IMR-90 (cell line): Measurements from ENCODE around the gene SEC11A. TPM values are rescaled to one million over a fixed set of nuclear protein-coding genes. Genes with fewer than 3 reads are reported as not detected.

Experiments used
- ATAC-seq: fragments of 200-7000 bp; cut with Tn5 transposase; 2 replicates; pipeline ENCODE4 v1.9.1; 2020; ENCODE audit warnings: low read depth, mild to moderate bottlenecking, moderate library complexity
- BruUV-seq: library from RNA; stranded (reverse); fragments of 400-500 nt; replicated peaks from 2 replicates; lab custom pipeline; 2021; lab: Mats Ljungman, UMichigan
- CTCF ChIA-PET: fragments of 300-600 bp; formaldehyde crosslinking; extraction: SDS; loops from one replicate; lab custom pipeline; 2021; ENCODE audit warnings: antibody characterized with exemption; lab: Yijun Ruan, JAX
- POLR2A ChIA-PET: fragments of 300-600 bp; sonication (Branson Sonifier 250); formaldehyde crosslinking; loops from one replicate; lab custom pipeline; 2022; ENCODE audit warnings: antibody characterized with exemption; ENCODE audit not compliant: unreplicated experiment; lab: Charles Lee
- DNase-seq: peaks from one replicate; pipeline ENCODE4 v3.0.0; 2013
- H2AFZ ChIP-seq: replicated peaks from 2 replicates; pipeline ENCODE3; 2013; ENCODE audit warnings: low read length, mild to moderate bottlenecking; ENCODE audit not compliant: poor library complexity
- H2AK5ac ChIP-seq: 2 replicates; pipeline ENCODE4 v1.6.1; 2013; ENCODE audit warnings: low read depth, low read length, inconsistent platforms
- H2AK9ac ChIP-seq: replicated peaks from 2 replicates; pipeline ENCODE3; 2013; ENCODE audit warnings: mild to moderate bottlenecking, low read depth, low read length, moderate library complexity; ENCODE audit not compliant: poor library complexity
- H2BK120ac ChIP-seq: 2 replicates; pipeline ENCODE4 v1.6.1; 2013; ENCODE audit warnings: low read depth, low read length, inconsistent platforms
- H2BK15ac ChIP-seq: 3 replicates; pipeline ENCODE4 v1.6.1; 2013; ENCODE audit warnings: low read depth, low read length, inconsistent platforms
- H2BK20ac ChIP-seq: 2 replicates; pipeline ENCODE4 v1.6.1; 2013; ENCODE audit warnings: low read depth, mild to moderate bottlenecking, inconsistent platforms, low read length, moderate library complexity
- H2BK5ac ChIP-seq: 2 replicates; pipeline ENCODE4 v1.6.1; 2013; ENCODE audit warnings: mild to moderate bottlenecking, low read depth, low read length, inconsistent platforms; ENCODE audit not compliant: poor library complexity, severe bottlenecking
- H3K14ac ChIP-seq: replicated peaks from 2 replicates; pipeline ENCODE4 v1.6.1; 2013; ENCODE audit warnings: low read depth, low read length, inconsistent platforms
- H3K18ac ChIP-seq: 2 replicates; pipeline ENCODE4 v1.6.1; 2013; ENCODE audit warnings: low read depth, low read length, control low read depth
- H3K23ac ChIP-seq: 2 replicates; pipeline ENCODE4 v1.6.1; 2013; ENCODE audit warnings: low read depth, low read length, inconsistent platforms
- H3K27ac ChIP-seq: 2 replicates; pipeline ENCODE4 v1.5.1; 2013; ENCODE audit warnings: mild to moderate bottlenecking, control low read depth, low read length; ENCODE audit not compliant: insufficient read depth
- H3K27me3 ChIP-seq: 2 replicates; pipeline ENCODE4 v1.6.1; 2013; ENCODE audit warnings: low read length; ENCODE audit not compliant: control insufficient read depth, insufficient read depth
- H3K36me3 ChIP-seq: 2 replicates; pipeline ENCODE4 v1.6.1; 2013; ENCODE audit warnings: low read length, mixed read lengths; ENCODE audit not compliant: control insufficient read depth, insufficient read depth
- H3K4ac ChIP-seq: 2 replicates; pipeline ENCODE4 v1.6.1; 2013; ENCODE audit warnings: low read depth, low read length, inconsistent platforms
- H3K4me1 ChIP-seq: 2 replicates; pipeline ENCODE4 v1.6.1; 2013; ENCODE audit warnings: low read length, mixed read lengths; ENCODE audit not compliant: control insufficient read depth, insufficient read depth
- H3K4me2 ChIP-seq: 2 replicates; pipeline ENCODE4 v1.6.1; 2013; ENCODE audit warnings: low read depth, mild to moderate bottlenecking, control low read depth, low read length, moderate library complexity
- H3K4me3 ChIP-seq: 2 replicates; pipeline ENCODE4 v1.5.1; 2013; ENCODE audit warnings: low read depth, mild to moderate bottlenecking, control low read depth, low read length, moderate library complexity; ENCODE audit not compliant: insufficient read depth
- H3K56ac ChIP-seq: 2 replicates; pipeline ENCODE4 v1.6.1; 2013; ENCODE audit warnings: low read length, inconsistent platforms; ENCODE audit not compliant: insufficient read depth; ENCODE audit errors: extremely low read depth
- H3K79me1 ChIP-seq, 2 experiments: 2 replicates each; pipeline ENCODE4 v1.6.1; 2013; ENCODE audit warnings: low read length in 2 of 2, inconsistent platforms in 1 of 2, low read depth in 1 of 2
- H3K9ac ChIP-seq: 2 replicates; pipeline ENCODE4 v1.6.1; 2013; ENCODE audit warnings: low read depth, low read length, control low read depth
- H3K9me1 ChIP-seq: 2 replicates; pipeline ENCODE4 v1.6.1; 2013; ENCODE audit warnings: low read length, inconsistent platforms; ENCODE audit not compliant: insufficient read depth
- H3K9me3 ChIP-seq: 2 replicates; pipeline ENCODE4 v1.6.1; 2013; ENCODE audit warnings: low read length; ENCODE audit not compliant: control insufficient read depth, insufficient read depth
- H4K20me1 ChIP-seq: 2 replicates; pipeline ENCODE4 v1.6.1; 2013; ENCODE audit warnings: low read length, inconsistent platforms; ENCODE audit not compliant: insufficient read depth
- H4K5ac ChIP-seq: 2 replicates; pipeline ENCODE4 v1.6.1; 2013; ENCODE audit warnings: mild to moderate bottlenecking, low read depth, low read length, control low read depth
- H4K8ac ChIP-seq, 2 experiments: 2 replicates each; pipeline ENCODE4 v1.6.1; 2013; ENCODE audit warnings: low read depth in 2 of 2, low read length in 2 of 2, control low read depth in 1 of 2, inconsistent platforms in 1 of 2
- H4K91ac ChIP-seq: 2 replicates; pipeline ENCODE4 v1.6.1; 2013; ENCODE audit warnings: low read depth, low read length, inconsistent platforms; ENCODE audit not compliant: insufficient read depth
- MAZ ChIP-seq: IDR thresholded peaks from 2 replicates; pipeline ENCODE4 v1.6.1; 2012; ENCODE audit warnings: low read depth, mild to moderate bottlenecking, low read length, improper control_type of control experiment, moderate library complexity, borderline replicate concordance
- USF2 ChIP-seq: fragments of 150-350 bp; IDR thresholded peaks from 2 replicates; pipeline ENCODE4 v1.6.1; 2017; ENCODE audit warnings: mild to moderate bottlenecking, antibody characterized with exemption, low read length, low read depth
- WGBS, 2 experiments: methylation state at CpG; one replicate each; pipeline versions ENCODE4 v1.1.5 to v1.1.7; 2013; ENCODE audit warnings: missing lambda C conversion rate in 2 of 2; ENCODE audit not compliant: insufficient read length in 1 of 2; ENCODE audit errors: extremely low coverage in 2 of 2; 5-methylcytosine and 5-hydroxymethylcytosine counted together
- dilution Hi-C: fragments of 300-500 bp; cut with HindIII; formaldehyde crosslinking; loops from one replicate; pipeline ENCODE4 v1.14.3; 2018; ENCODE audit warnings: low sequenced_read_pairs; ENCODE audit not compliant: unreplicated experiment
- in situ Hi-C: fragments of 300-500 bp; cut with MboI; formaldehyde crosslinking; loops from 3 replicates; pipeline ENCODE4 v1.14.3; 2019; ENCODE audit warnings: low sequenced_read_pairs, inconsistent platforms, mixed read lengths
- intact Hi-C: fragments of 100-400 bp; cut with micrococcal nuclease; formaldehyde crosslinking; loops from 2 replicates; pipeline ENCODE4 v1.10.0; 2022
- polyA plus RNA-seq, 3 experiments: library from polyadenylated mRNA; depleted of rRNA; stranded (reverse); fragments of >200 nt; gene quantifications; 2 replicates each; pipeline ENCODE4 v1.2.3, GENCODE V29; 2012; ENCODE audit warnings: low replicate concordance in 1 of 3
- total RNA-seq: library from RNA; depleted of rRNA; stranded (reverse); fragments of >200 nt; gene quantifications from 2 replicates; pipeline ENCODE4 v1.2.3, GENCODE V29; 2012

SEC11A gene
- total and polyA plus RNA-seq, 2 of the 4 experiments (the other 2 are of a cell fraction) = 62.4 to 108 TPM

- Histone ChIP-seq H2BK20ac (no peak overlapping the region; the same call in 1 of the 2 replicates), H3K4me3 (peak overlapping the region; percentile 16; the same call in 1 of the 2 replicates), H4K5ac (no peak overlapping the region), H3K18ac (peak overlapping the region; percentile 8; the same call in 1 of the 2 replicates), H3K36me3 (no peaks in the 10 kb centered on the region), H4K20me1 (no peaks in the 10 kb centered on the region), H2BK5ac (peak overlapping the region; percentile 30), H3K4me2 (peak overlapping the region; percentile 73), H3K14ac (no peak overlapping the region), H3K23ac (no peak overlapping the region), H3K4ac (no peak overlapping the region), H3K4me1 (peaks cover 6% of the 10 kb centered on the region), H3K9ac (no peak overlapping the region), H3K27me3 (no peaks in the 10 kb centered on the region), H4K91ac (no peak overlapping the region), H3K9me3 (no peaks in the 10 kb centered on the region), H2BK120ac (no peak overlapping the region), H2BK15ac (no peak overlapping the region; the same call in 1 of the 3 replicates), H4K8ac (peak overlapping the region in 1 of 2 experiments; percentile 39; a peak in 2 of 4 replicates), H3K79me1 (no peaks in the 10 kb centered on the region), H2AK5ac (peak overlapping the region; percentile 44; the same call in 1 of the 2 replicates), H2AFZ (peak overlapping the region; percentile 75), H3K27ac (no peak overlapping the region), H3K9me1 (peaks cover 13% of the 10 kb centered on the region), H2AK9ac (peak overlapping the region; percentile 8), H3K56ac (no peak overlapping the region)
- DNase-seq (peak; percentile 63), ATAC-seq (peak; percentile 59)
- 3% methylated on average over 4 of the region's 7 CpGs; no CpG with 5 or more reads in 1 of the 2 experiments for WGBS, 2 experiments
- BruUV-seq = no TSS peak
- POLR2A ChIA-PET = no interaction called here
- CTCF ChIA-PET = no interaction called here
- TF ChIP-seq MAZ (0 out of 2 replicates have a peak, but pooled peaks have one; percentile 13), USF2 (no peak)
- intact Hi-C loops = no loop called here
- in situ Hi-C loops = no loop called here
- dilution Hi-C loops = no loop called here
These were observed 19.0 kb upstream of the SEC11A start for GRCh38 chr15:84734794-84735479.
